PFSK-1 (cell line): ENCODE data around the gene SLC13A2.

ENCODE experiments used
- POLR2AphosphoS5 ChIP-seq: IDR thresholded peaks from 2 replicates; pipeline ENCODE4 v1.6.1; 2012; ENCODE audit warnings: low read depth, mild to moderate bottlenecking, control low read depth, low read length, moderate library complexity
- REST ChIP-seq, 2 experiments: IDR thresholded peaks; 2 replicates each; pipeline versions ENCODE4 v1.6.1 to v1.8.0; 2011 to 2012; ENCODE audit warnings: low read depth in 2 of 2, low read length in 2 of 2, control low read depth in 1 of 2, inconsistent platforms in 1 of 2, mild to moderate bottlenecking in 1 of 2, moderate library complexity in 1 of 2; ENCODE audit not compliant: insufficient read depth in 1 of 2

- TF ChIP-seq REST (IDR thresholded peaks at IDR 0.05; ENCODE audit: insufficient read depth in 1 of 2, low read depth in 2 of 2, low read length in 2 of 2) (no peak), POLR2AphosphoS5 (no peak)
These were observed 49.7 kb downstream of the SLC13A2 start for GRCh38 chr17:28523186-28523585.
